Endothelial cell (in vitro differentiated cells): Measurements from ENCODE around the gene LDB2. TPM values are rescaled to one million over a fixed set of nuclear protein-coding genes. Genes with fewer than 3 reads are reported as not detected.

ENCODE experiments used
- DNase-seq: peaks from one replicate; pipeline ENCODE4 v3.0.0; 2021; ENCODE audit warnings: low spot score
- H3K27ac Mint-ChIP-seq: one replicate; pipeline ENCODE4 v1.8.0; 2021; ENCODE audit warnings: mixed read lengths, inconsistent platforms; ENCODE audit not compliant: unreplicated experiment
- H3K27me3 Mint-ChIP-seq: one replicate; pipeline ENCODE4 v1.8.0; 2021; ENCODE audit warnings: mild to moderate bottlenecking, moderate library complexity, mixed read lengths, inconsistent platforms; ENCODE audit not compliant: unreplicated experiment
- H3K36me3 Mint-ChIP-seq: one replicate; pipeline ENCODE4 v1.8.0; 2021; ENCODE audit warnings: mild to moderate bottlenecking, low read depth, mixed read lengths, inconsistent platforms; ENCODE audit not compliant: unreplicated experiment
- H3K4me1 Mint-ChIP-seq: one replicate; pipeline ENCODE4 v1.8.0; 2021; ENCODE audit warnings: mild to moderate bottlenecking, mixed read lengths, inconsistent platforms; ENCODE audit not compliant: unreplicated experiment
- H3K4me3 Mint-ChIP-seq: one replicate; pipeline ENCODE4 v1.8.0; 2021; ENCODE audit warnings: mild to moderate bottlenecking, mixed read lengths, inconsistent platforms; ENCODE audit not compliant: unreplicated experiment
- H3K9me3 Mint-ChIP-seq: one replicate; pipeline ENCODE4 v1.8.0; 2021; ENCODE audit warnings: mixed read lengths, inconsistent platforms; ENCODE audit not compliant: unreplicated experiment
- CTCF ChIP-seq: fragments of 200-600 bp; sonication (generic); IDR thresholded peaks from one replicate; pipeline ENCODE4 v1.5.0; 2021; ENCODE audit warnings: antibody characterized with exemption; ENCODE audit not compliant: unreplicated experiment
- total RNA-seq: library from RNA; stranded (reverse); fragmentation: NEBNext Ultra II Directional; extraction: Animal tissue kit (Norgen Biotek cat#: 25700); gene quantifications from one replicate; pipeline ENCODE4 v1.2.1, GENCODE V29; 2021; ENCODE audit not compliant: unreplicated experiment

The LDB2 gene
- total RNA-seq, 1 donor from 2014 or later: 268 TPM

GRCh38 chr4:16741287-16741686, 157.2 kb downstream of the LDB2 start:
- H3K27ac Mint-ChIP-seq: no peak overlapping the region

GRCh38 chr4:16739997-16740624, 158.3 kb downstream of the LDB2 start:
- H3K9me3 Mint-ChIP-seq: no peaks in the 10 kb centered on the region
- H3K27ac Mint-ChIP-seq: peak overlapping the region; percentile 57
- H3K36me3 Mint-ChIP-seq: peaks cover 20% of the 10 kb centered on the region
- peaks cover 4% of the 10 kb centered on the region for H3K27me3 Mint-ChIP-seq
- peaks cover 10% of the 10 kb centered on the region for H3K4me1 Mint-ChIP-seq
- TF ChIP-seq CTCF: no peak
- DNase-seq: no peak
- H3K4me3 Mint-ChIP-seq: no peak overlapping the region

More at GRCh38 chr4:16741287-16741686, 157.2 kb downstream of the LDB2 start:
- no peak overlapping the region for H3K4me3 Mint-ChIP-seq
- DNase-seq: no peak
- TF ChIP-seq CTCF: no peak
- peaks cover 6% of the 10 kb centered on the region for H3K4me1 Mint-ChIP-seq
- peaks cover 17% of the 10 kb centered on the region for H3K36me3 Mint-ChIP-seq
- H3K9me3 Mint-ChIP-seq: no peaks in the 10 kb centered on the region
- H3K27me3 Mint-ChIP-seq: peaks cover 4% of the 10 kb centered on the region

- Mint-ChIP-seq H3K27me3 (peaks cover 2% of the 10 kb centered on the region), H3K4me3 (no peak overlapping the region), H3K4me1 (peaks cover 20% of the 10 kb centered on the region), H3K36me3 (peaks cover 12% of the 10 kb centered on the region), H3K27ac (no peak overlapping the region), H3K9me3 (no peaks in the 10 kb centered on the region)
- TF ChIP-seq CTCF: no peak
- no peak for DNase-seq
Observed at GRCh38 chr4:16738558-16738957, 159.9 kb downstream of the LDB2 start.

- H3K9me3 Mint-ChIP-seq: no peaks in the 10 kb centered on the region
- DNase-seq: no peak
- H3K4me1 Mint-ChIP-seq: peaks cover 37% of the 10 kb centered on the region
- peaks cover 25% of the 10 kb centered on the region for H3K36me3 Mint-ChIP-seq
- no peak overlapping the region for H3K27ac Mint-ChIP-seq
- H3K27me3 Mint-ChIP-seq: peaks cover 2% of the 10 kb centered on the region
- no peak for TF ChIP-seq CTCF
- no peak overlapping the region for H3K4me3 Mint-ChIP-seq
Observed at GRCh38 chr4:16733509-16733908, 164.9 kb downstream of the LDB2 start.

- Mint-ChIP-seq H3K36me3 (peaks cover 26% of the 10 kb centered on the region), H3K4me1 (peaks cover 35% of the 10 kb centered on the region)
Observed at GRCh38 chr4:16732741-16733140, 165.7 kb downstream of the LDB2 start.

More at GRCh38 chr4:16732741-16733140, 165.7 kb downstream of the LDB2 start:
- H3K9me3 Mint-ChIP-seq: no peaks in the 10 kb centered on the region
- H3K27me3 Mint-ChIP-seq: peaks cover 2% of the 10 kb centered on the region
- H3K27ac Mint-ChIP-seq: no peak overlapping the region
- no peak for DNase-seq
- TF ChIP-seq CTCF: no peak
- no peak overlapping the region for H3K4me3 Mint-ChIP-seq
